Measurements from ENCODE around the gene PXMP4.
"Not testable (repeated sequence)": the region's sequence is repeated elsewhere in the genome, so short reads cannot be mapped to it uniquely, and the experiment has no call there.

- TF ChIP-seq CTCF, POLR2A (IDR thresholded peaks at IDR 0.05): not testable (repeated sequence)
Measured at GRCh38 chr20:33698966-33699365, 21.1 kb downstream of the PXMP4 start.

Data from adrenal gland (tissue), 5 donors.